ENCODE results near the gene PIP5KL1.
A peak's percentile ranks its signal among the peaks of the same experiment; 100 is the strongest.

PIP5KL1 gene

GRCh38 chr9:127973169-127974000 lies 42.8 kb upstream of the PIP5KL1 start:
- ChIA-PET POLR2A (ENCODE audit: low non-redundant PET) (interaction anchor here (0.5 kb wide), 1 partner anchor 61 kb away, joined by 3 read pairs; no protein-coding TSS in a partner anchor), CTCF (interaction anchor here (0.9 kb wide), 1 partner anchor 31 kb away, joined by 3 read pairs; no protein-coding TSS in a partner anchor)
- TF ChIP-seq CTCF (conservative IDR thresholded peaks at IDR 0.05; ENCODE audit: low read depth), result no peak
- peak overlapping the region; percentile 100 for H3K27ac ChIP-seq
- no peak for DNase-seq (ENCODE audit: low spot score)

GRCh38 chr9:127972236-127972871 lies 41.8 kb upstream of the PIP5KL1 start:
- no peak for TF ChIP-seq CTCF (conservative IDR thresholded peaks at IDR 0.05; ENCODE audit: low read depth)
- no peak for DNase-seq (ENCODE audit: low spot score)
- ChIA-PET CTCF (interaction anchor here (0.6 to 3.2 kb wide), 3 partner anchors 29 to 283 kb away, joined by 3 to 14 read pairs (median 3); no protein-coding TSS in a partner anchor), POLR2A (ENCODE audit: low non-redundant PET) (interaction anchor here (1.0 to 2.3 kb wide), 2 partner anchors 8 to 28 kb away, joined by 3 to 9 read pairs; partner anchors contain the start of gene EEIG1)
- peak overlapping the region; percentile 100 for H3K27ac ChIP-seq

- peak overlapping the region; percentile 100 for H3K27ac ChIP-seq
- POLR2A ChIA-PET (ENCODE audit: low non-redundant PET), result interaction anchor here (1.0 to 2.3 kb wide), 2 partner anchors 9 to 27 kb away, joined by 3 to 9 read pairs; partner anchors contain the start of gene EEIG1
- no peak for DNase-seq (ENCODE audit: low spot score)
Observed at GRCh38 chr9:127971357-127972235, 41.0 kb upstream of the PIP5KL1 start.

GRCh38 chr9:127970401-127971313 lies 40.1 kb upstream of the PIP5KL1 start:
- peak overlapping the region; percentile 100 for H3K27ac ChIP-seq
- POLR2A ChIA-PET (ENCODE audit: low non-redundant PET), result interaction anchor here (0.7 to 2.3 kb wide), 3 partner anchors 10 to 127 kb away, joined by 3 to 9 read pairs (median 3); partner anchors contain the start of gene EEIG1
- DNase-seq (ENCODE audit: low spot score), result no peak
- CTCF ChIA-PET, result interaction anchor here (0.6 to 3.2 kb wide), 5 partner anchors 9 to 398 kb away, joined by 3 to 14 read pairs (median 5); no protein-coding TSS in a partner anchor
- TF ChIP-seq CTCF (conservative IDR thresholded peaks at IDR 0.05; ENCODE audit: low read depth), result no peak

More at GRCh38 chr9:127971357-127972235, 41.0 kb upstream of the PIP5KL1 start:
- no peak for TF ChIP-seq CTCF (conservative IDR thresholded peaks at IDR 0.05; ENCODE audit: low read depth)
- CTCF ChIA-PET, result interaction anchor here (0.6 to 3.2 kb wide), 3 partner anchors 28 to 386 kb away, joined by 3 to 14 read pairs (median 3); no protein-coding TSS in a partner anchor

- DNase-seq (ENCODE audit: low spot score), result peak; percentile 87
- CTCF ChIA-PET, result no interaction called here
- peak overlapping the region; percentile 100 for H3K27ac ChIP-seq
Observed at GRCh38 chr9:127968700-127969383, 38.3 kb upstream of the PIP5KL1 start.

More at GRCh38 chr9:127968700-127969383, 38.3 kb upstream of the PIP5KL1 start:
- no peak for TF ChIP-seq CTCF (conservative IDR thresholded peaks at IDR 0.05; ENCODE audit: low read depth)
- POLR2A ChIA-PET (ENCODE audit: low non-redundant PET), result no interaction called here
